ENCODE data around the gene SMIM3. TPM values are rescaled to one million over a fixed set of nuclear protein-coding genes. Genes with fewer than 3 reads are reported as not detected.

The SMIM3 gene
- total RNA-seq, 1 donor from 2014 or later, result 28.3 TPM

GRCh38 chr5:150779397-150780186, 1.0 kb downstream of the SMIM3 start:
- H3K4me1 ChIP-seq, result peaks cover 59% of the 10 kb centered on the region
- no peak for ATAC-seq

GRCh38 chr5:150780187-150780692, 1.7 kb downstream of the SMIM3 start:
- TF ChIP-seq CTCF (IDR thresholded peaks at IDR 0.05), result no peak
- peaks cover 66% of the 10 kb centered on the region for H3K4me1 ChIP-seq

More at GRCh38 chr5:150779397-150780186, 1.0 kb downstream of the SMIM3 start:
- no peak for DNase-seq
- H3K27me3 ChIP-seq, result no peaks in the 10 kb centered on the region
- TF ChIP-seq CTCF (IDR thresholded peaks at IDR 0.05), result no peak
- no peaks in the 10 kb centered on the region for H3K9me3 ChIP-seq
- H3K27ac ChIP-seq, result peak overlapping the region; percentile 93
- intact Hi-C loops (cut with DNase I), result no loop called here
- no peaks in the 10 kb centered on the region for H3K36me3 ChIP-seq
- peak overlapping the region; percentile 77 for H3K4me3 ChIP-seq

GRCh38 chr5:150780816-150781221, 2.3 kb downstream of the SMIM3 start:
- no peaks in the 10 kb centered on the region for H3K36me3 ChIP-seq
- H3K27me3 ChIP-seq, result no peaks in the 10 kb centered on the region
- no peak for ATAC-seq
- peak overlapping the region; percentile 93 for H3K27ac ChIP-seq
- intact Hi-C loops (cut with DNase I), result no loop called here
- H3K4me1 ChIP-seq, result peaks cover 67% of the 10 kb centered on the region
- peak overlapping the region; percentile 77 for H3K4me3 ChIP-seq
- no peak for TF ChIP-seq CTCF (IDR thresholded peaks at IDR 0.05)
- DNase-seq, result no peak
- H3K9me3 ChIP-seq, result no peaks in the 10 kb centered on the region

More at GRCh38 chr5:150780187-150780692, 1.7 kb downstream of the SMIM3 start:
- intact Hi-C loops (cut with DNase I), result no loop called here
- Histone ChIP-seq H3K4me3 (peak overlapping the region; percentile 77), H3K27ac (peak overlapping the region; percentile 93), H3K9me3 (no peaks in the 10 kb centered on the region), H3K36me3 (no peaks in the 10 kb centered on the region), H3K27me3 (no peaks in the 10 kb centered on the region)
- DNase-seq (no peak), ATAC-seq (peak; percentile 8)

GRCh38 chr5:150781706-150782614, 3.4 kb downstream of the SMIM3 start:
- peaks cover 74% of the 10 kb centered on the region for H3K4me1 ChIP-seq
- H3K27me3 ChIP-seq, result no peaks in the 10 kb centered on the region
- DNase-seq, result no peak
- H3K4me3 ChIP-seq, result no peak overlapping the region
- H3K36me3 ChIP-seq, result no peaks in the 10 kb centered on the region
- intact Hi-C loops (cut with DNase I), result no loop called here
- no peaks in the 10 kb centered on the region for H3K9me3 ChIP-seq
- peak overlapping the region; percentile 93 for H3K27ac ChIP-seq
- peak; percentile 1 for ATAC-seq
- TF ChIP-seq CTCF (IDR thresholded peaks at IDR 0.05), result no peak

- H3K4me3 ChIP-seq, result no peak overlapping the region
- peak overlapping the region; percentile 93 for H3K27ac ChIP-seq
- ATAC-seq (no peak), DNase-seq (no peak)
- intact Hi-C loops (cut with DNase I), result no loop called here
- H3K36me3 ChIP-seq, result no peaks in the 10 kb centered on the region
- H3K9me3 ChIP-seq, result no peaks in the 10 kb centered on the region
- H3K4me1 ChIP-seq, result peaks cover 77% of the 10 kb centered on the region
- TF ChIP-seq CTCF (IDR thresholded peaks at IDR 0.05), result no peak
- no peaks in the 10 kb centered on the region for H3K27me3 ChIP-seq
Measured at GRCh38 chr5:150782850-150783249, 4.3 kb downstream of the SMIM3 start.
